Suprapubic skin (tissue), 4 donors: ENCODE data around the gene PTAFR. TPM values are rescaled to one million over a fixed set of nuclear protein-coding genes. Genes with fewer than 3 reads are reported as not detected.
"Not testable (repeated sequence)": the region's sequence is repeated elsewhere in the genome, so short reads cannot be mapped to it uniquely, and the experiment has no call there.

Experiments used
- DNase-seq, 2 donors: peaks; one replicate each; pipeline ENCODE4 v3.0.0-alpha.2; 2019; ENCODE audit warnings: low spot score in 2 of 2
- H3K27ac ChIP-seq: fragments of 200-600 bp; sonication (generic); one replicate; pipeline ENCODE4 v1.5.1; 2019
- H3K27me3 ChIP-seq: fragments of 200-600 bp; sonication (generic); one replicate; pipeline ENCODE4 v1.5.1; 2019
- H3K36me3 ChIP-seq: fragments of 200-600 bp; sonication (generic); one replicate; pipeline ENCODE4 v1.5.1; 2019
- H3K4me1 ChIP-seq: fragments of 200-600 bp; sonication (generic); one replicate; pipeline ENCODE4 v1.5.1; 2019
- H3K4me3 ChIP-seq: fragments of 200-600 bp; sonication (generic); one replicate; pipeline ENCODE4 v1.5.1; 2019; ENCODE audit warnings: mild to moderate bottlenecking
- H3K9me3 ChIP-seq: fragments of 200-600 bp; sonication (generic); one replicate; pipeline ENCODE4 v1.5.1; 2019
- EP300 ChIP-seq: sonication (generic); formaldehyde crosslinking; IDR thresholded peaks from one replicate; pipeline ENCODE4 v1.6.1; 2017; ENCODE audit warnings: antibody characterized with exemption
- POLR2A ChIP-seq, 2 donors: fragments of 450-650 bp; IDR thresholded peaks; one replicate each; pipeline ENCODE4 v1.6.1; 2017; ENCODE audit warnings: antibody characterized with exemption in 2 of 2, mild to moderate bottlenecking in 2 of 2, moderate library complexity in 2 of 2
- POLR2AphosphoS5 ChIP-seq, 3 donors: sonication (generic); formaldehyde crosslinking; IDR thresholded peaks; one replicate each; pipeline ENCODE4 v1.6.1; 2017; ENCODE audit warnings: antibody characterized with exemption in 3 of 3
- WGBS: methylation state at CpG from one replicate; pipeline ENCODE4 v1.1.5; 2018; 5-methylcytosine and 5-hydroxymethylcytosine counted together
- total RNA-seq, 4 donors: library from RNA; depleted of rRNA; stranded (reverse); fragments of >200 nt; gene quantifications; one replicate each; pipeline ENCODE4 v1.1.0, GENCODE V29; 2016
- TF ChIP-seq, protein P1 (sequence below), 2 donors: fragments of 200-600 bp in 1 of 2; fragments of 450-650 bp in 1 of 2; sonication (generic) in 1 of 2; IDR thresholded peaks; one replicate each; pipeline ENCODE4 v1.5.1; 2016 to 2019; ENCODE audit warnings: antibody characterized with exemption in 2 of 2, mild to moderate bottlenecking in 1 of 2, moderate library complexity in 1 of 2

PTAFR gene
- total RNA-seq, 4 donors from 2014 or later: 3.3 to 6.8 (median 5.5) TPM

DNA sequence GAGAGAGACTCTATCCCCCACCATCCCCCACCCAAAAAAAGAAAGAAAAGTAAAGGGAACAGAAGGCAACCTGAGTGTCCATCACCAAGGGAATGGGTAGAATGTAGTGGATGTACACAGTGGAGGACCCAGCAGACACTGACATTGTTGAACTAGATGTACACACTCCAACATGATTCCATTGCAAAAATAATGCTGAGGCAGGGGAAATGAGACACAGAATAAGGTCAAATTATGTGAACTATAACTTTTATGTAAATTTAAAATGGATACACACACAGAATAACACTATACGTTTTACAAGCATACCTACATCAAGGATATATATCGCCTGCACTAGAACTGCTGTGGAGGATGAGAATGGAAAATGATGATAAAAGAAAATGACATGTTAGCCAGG is 34.8 kb downstream of the PTAFR start:
- WGBS: 93% methylated on average over 2 of the region's 2 CpGs
- Histone ChIP-seq H3K36me3 (no peaks in the 10 kb centered on the region), H3K27me3 (no peaks in the 10 kb centered on the region), H3K4me3 (no peak overlapping the region), H3K4me1 (no peaks in the 10 kb centered on the region), H3K9me3 (no peaks in the 10 kb centered on the region), H3K27ac (no peak overlapping the region)
- DNase-seq: no peak
- TF ChIP-seq, protein P1, sequence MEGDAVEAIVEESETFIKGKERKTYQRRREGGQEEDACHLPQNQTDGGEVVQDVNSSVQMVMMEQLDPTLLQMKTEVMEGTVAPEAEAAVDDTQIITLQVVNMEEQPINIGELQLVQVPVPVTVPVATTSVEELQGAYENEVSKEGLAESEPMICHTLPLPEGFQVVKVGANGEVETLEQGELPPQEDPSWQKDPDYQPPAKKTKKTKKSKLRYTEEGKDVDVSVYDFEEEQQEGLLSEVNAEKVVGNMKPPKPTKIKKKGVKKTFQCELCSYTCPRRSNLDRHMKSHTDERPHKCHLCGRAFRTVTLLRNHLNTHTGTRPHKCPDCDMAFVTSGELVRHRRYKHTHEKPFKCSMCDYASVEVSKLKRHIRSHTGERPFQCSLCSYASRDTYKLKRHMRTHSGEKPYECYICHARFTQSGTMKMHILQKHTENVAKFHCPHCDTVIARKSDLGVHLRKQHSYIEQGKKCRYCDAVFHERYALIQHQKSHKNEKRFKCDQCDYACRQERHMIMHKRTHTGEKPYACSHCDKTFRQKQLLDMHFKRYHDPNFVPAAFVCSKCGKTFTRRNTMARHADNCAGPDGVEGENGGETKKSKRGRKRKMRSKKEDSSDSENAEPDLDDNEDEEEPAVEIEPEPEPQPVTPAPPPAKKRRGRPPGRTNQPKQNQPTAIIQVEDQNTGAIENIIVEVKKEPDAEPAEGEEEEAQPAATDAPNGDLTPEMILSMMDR (IDR thresholded peaks at IDR 0.05): no peak
- TF ChIP-seq POLR2AphosphoS5 (IDR thresholded peaks at IDR 0.05) (no peak), POLR2A (IDR thresholded peaks at IDR 0.05) (no peak), EP300 (no peak)

DNA sequence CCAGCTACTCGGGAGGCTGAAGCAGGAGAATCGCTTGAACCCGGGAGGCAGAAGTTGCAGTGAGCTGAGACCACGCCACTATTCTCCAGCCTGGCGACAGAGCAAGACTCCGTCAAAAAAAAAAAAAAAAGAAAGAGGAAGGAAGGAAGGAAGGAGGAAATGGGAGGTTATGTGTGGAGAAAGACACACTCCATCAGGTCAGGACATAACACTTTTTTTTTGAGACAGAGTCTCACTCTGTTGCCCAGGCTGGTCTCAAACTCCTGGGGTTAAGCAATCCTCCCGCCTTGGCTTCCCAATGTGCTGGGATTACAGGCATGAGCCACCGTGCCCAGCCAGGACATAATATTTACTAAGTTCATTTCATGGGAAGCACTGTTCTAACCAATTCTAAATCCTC is 36.6 kb downstream of the PTAFR start:
- H3K27me3 ChIP-seq, H3K4me3 ChIP-seq, DNase-seq, H3K36me3 ChIP-seq, H3K9me3 ChIP-seq, H3K4me1 ChIP-seq, H3K27ac ChIP-seq: not testable (repeated sequence)
- WGBS: 72% methylated on average over 8 of the region's 8 CpGs

DNA sequence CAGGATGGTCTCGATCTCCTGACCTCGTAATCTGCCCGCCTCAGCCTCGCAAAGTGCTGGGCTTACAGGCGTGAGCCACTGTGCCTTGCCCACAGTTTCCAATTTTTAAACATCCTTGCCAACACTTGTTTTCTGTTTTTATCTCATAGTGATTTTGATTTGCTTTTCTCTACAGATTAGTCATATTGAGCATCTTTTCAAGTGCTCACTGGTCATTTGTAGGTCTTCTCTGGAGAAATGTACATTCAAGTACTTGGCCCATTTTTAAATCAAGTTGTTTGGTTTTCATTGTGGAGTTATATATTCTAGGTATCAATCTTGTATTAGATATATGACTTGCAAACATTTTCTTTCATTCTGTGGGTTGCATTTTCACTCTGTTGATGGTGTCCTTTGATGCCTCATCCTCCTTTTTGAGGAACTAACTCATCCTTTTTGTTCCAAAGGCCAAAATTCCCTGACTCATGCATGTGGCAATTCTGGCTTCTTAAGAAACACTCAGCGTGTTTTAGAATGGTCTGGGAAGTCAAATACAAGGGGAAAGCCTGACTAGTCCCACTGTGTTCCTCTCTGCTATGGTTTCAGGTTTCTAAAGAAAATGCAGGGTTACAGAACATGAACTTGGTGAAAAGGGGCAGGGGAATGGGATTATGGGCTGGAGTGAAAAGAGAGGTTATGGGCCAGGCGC is 37.3 kb downstream of the PTAFR start:
- H3K9me3 ChIP-seq: no peaks in the 10 kb centered on the region
- no peak overlapping the region for H3K4me3 ChIP-seq
- no peak for DNase-seq
- 93% methylated on average over 7 of the region's 7 CpGs for WGBS
- no peaks in the 10 kb centered on the region for H3K27me3 ChIP-seq
- no peaks in the 10 kb centered on the region for H3K36me3 ChIP-seq
- TF ChIP-seq EP300 (no peak), POLR2A (IDR thresholded peaks at IDR 0.05) (no peak), POLR2AphosphoS5 (IDR thresholded peaks at IDR 0.05) (no peak)
- TF ChIP-seq, protein P1 (IDR thresholded peaks at IDR 0.05): no peak
- H3K27ac ChIP-seq: no peak overlapping the region
- H3K4me1 ChIP-seq: no peaks in the 10 kb centered on the region

DNA sequence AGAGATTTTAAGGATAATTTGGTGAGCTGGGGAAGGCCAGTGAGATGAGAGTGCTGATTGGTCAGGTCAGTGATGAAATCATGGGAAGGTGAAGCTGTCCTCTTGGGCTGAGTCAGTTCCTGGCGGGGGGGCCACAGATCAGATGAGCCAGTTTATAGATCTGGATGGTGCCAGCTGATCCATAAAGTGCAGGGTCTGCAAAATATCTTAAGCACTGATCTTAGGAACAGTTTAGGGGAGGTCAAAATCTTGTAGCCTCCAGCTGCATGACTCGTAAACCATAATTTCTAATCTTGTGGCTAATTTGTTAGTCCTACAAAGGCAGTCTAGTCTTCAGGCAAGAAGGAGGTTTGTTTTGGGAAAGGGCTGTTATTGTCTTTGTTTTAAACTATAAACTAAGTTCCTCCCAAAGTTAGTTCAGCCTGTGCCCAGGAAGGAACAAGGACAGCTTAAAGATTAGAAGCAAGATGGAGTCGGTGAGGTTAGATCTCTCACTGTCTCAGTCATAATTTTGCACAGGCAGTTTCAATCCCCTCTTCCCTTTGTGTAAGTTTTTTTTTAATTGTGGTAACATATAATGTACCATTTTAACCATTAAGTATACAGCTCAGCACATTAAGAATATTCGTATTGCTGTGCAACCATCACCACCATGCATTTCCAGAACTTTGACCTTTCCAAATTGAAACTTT is 39.4 kb downstream of the PTAFR start:
- Histone ChIP-seq H3K4me1 (no peaks in the 10 kb centered on the region), H3K36me3 (no peaks in the 10 kb centered on the region), H3K27ac (no peak overlapping the region), H3K4me3 (no peak overlapping the region), H3K9me3 (no peaks in the 10 kb centered on the region), H3K27me3 (no peaks in the 10 kb centered on the region)
- 70% methylated on average over 4 of the region's 4 CpGs for WGBS
- TF ChIP-seq POLR2AphosphoS5 (IDR thresholded peaks at IDR 0.05): no peak
- no peak for TF ChIP-seq EP300
- TF ChIP-seq POLR2A (IDR thresholded peaks at IDR 0.05): no peak
- TF ChIP-seq, protein P1 (IDR thresholded peaks at IDR 0.05): no peak
- no peak for DNase-seq

DNA sequence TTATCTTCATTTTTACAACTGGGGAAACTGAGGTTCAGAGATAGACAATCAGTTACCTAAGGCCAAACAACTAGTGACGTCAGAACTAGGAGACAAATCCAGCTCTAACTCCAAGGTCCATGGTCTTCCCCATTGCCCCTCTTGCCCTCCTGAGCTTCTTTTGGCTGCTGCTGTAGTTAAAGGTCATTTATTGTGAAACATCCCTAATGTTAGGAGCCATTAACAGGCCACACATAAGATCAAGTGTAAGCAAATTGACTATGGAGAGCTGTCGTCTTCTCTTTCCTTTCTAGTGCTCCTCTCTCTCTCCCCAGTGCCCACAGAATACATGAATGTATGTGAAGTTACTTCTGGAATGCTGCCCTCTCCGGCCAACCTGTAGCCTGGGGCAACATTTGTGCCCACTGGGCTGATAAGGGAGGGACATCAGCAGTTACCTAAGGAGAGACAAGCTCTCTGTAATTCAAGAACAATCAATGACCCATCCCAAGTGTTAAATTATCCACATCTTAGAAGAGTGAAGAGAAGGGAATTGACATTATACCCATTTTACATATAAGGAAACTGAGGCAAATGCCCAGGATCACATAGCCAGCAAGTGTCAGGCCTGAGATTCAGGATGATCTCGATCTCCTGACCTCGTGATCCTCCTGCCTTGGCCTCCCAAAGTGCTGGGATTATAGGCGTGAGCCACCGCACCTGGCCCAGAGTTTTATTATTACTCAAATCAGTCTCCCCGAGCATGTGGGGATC is 40.1 kb downstream of the PTAFR start:
- 82% methylated on average over 8 of the region's 8 CpGs for WGBS
- Histone ChIP-seq H3K4me3 (no peak overlapping the region), H3K36me3 (no peaks in the 10 kb centered on the region), H3K27ac (no peak overlapping the region), H3K27me3 (no peaks in the 10 kb centered on the region), H3K4me1 (no peaks in the 10 kb centered on the region), H3K9me3 (no peaks in the 10 kb centered on the region)
- TF ChIP-seq, protein P1 (IDR thresholded peaks at IDR 0.05): no peak
- no peak for TF ChIP-seq EP300
- no peak for TF ChIP-seq POLR2AphosphoS5 (IDR thresholded peaks at IDR 0.05)
- no peak for TF ChIP-seq POLR2A (IDR thresholded peaks at IDR 0.05)
- no peak for DNase-seq
